HG03280 (cell line): ENCODE measurements around the gene PXDC1.
"Not testable (repeated sequence)": the region's sequence is repeated elsewhere in the genome, so short reads cannot be mapped to it uniquely, and the experiment has no call there.

Source experiments
- ATAC-seq: cut with Tn5 transposase; IDR thresholded peaks from one replicate; pipeline ENCODE4 v1.9.1; 2021; ENCODE audit warnings: mild to moderate bottlenecking, moderate library complexity; ENCODE audit not compliant: unreplicated experiment

The PXDC1 gene

GRCh38 chr6:3784423-3784822 is 32.9 kb upstream of the PXDC1 start:
- no peak for ATAC-seq

- ATAC-seq, result no peak
Observed at GRCh38 chr6:3782876-3783832, 31.6 kb upstream of the PXDC1 start.

GRCh38 chr6:3781504-3781903 is 30.0 kb upstream of the PXDC1 start:
- no peak for ATAC-seq

GRCh38 chr6:3779574-3779849 is 28.0 kb upstream of the PXDC1 start:
- ATAC-seq, result no peak

GRCh38 chr6:3778701-3779573 is 27.4 kb upstream of the PXDC1 start:
- no peak for ATAC-seq

- no peak for ATAC-seq
Observed at GRCh38 chr6:3777730-3778461, 26.4 kb upstream of the PXDC1 start.

- no peak for ATAC-seq
Observed at GRCh38 chr6:3776881-3777507, 25.5 kb upstream of the PXDC1 start.

- ATAC-seq, result no peak
Observed at GRCh38 chr6:3775847-3776246, 24.3 kb upstream of the PXDC1 start.

GRCh38 chr6:3775386-3775785 is 23.9 kb upstream of the PXDC1 start:
- ATAC-seq, result no peak

- ATAC-seq, result no peak
Observed at GRCh38 chr6:3773678-3774298, 22.3 kb upstream of the PXDC1 start.

- ATAC-seq, result not testable (repeated sequence)
Observed at GRCh38 chr6:3772127-3772999, 20.9 kb upstream of the PXDC1 start.

- no peak for ATAC-seq
Observed at GRCh38 chr6:3771407-3772011, 20.0 kb upstream of the PXDC1 start.

GRCh38 chr6:3770023-3770720 is 18.7 kb upstream of the PXDC1 start:
- no peak for ATAC-seq

- ATAC-seq, result no peak
Observed at GRCh38 chr6:3769610-3770009, 18.1 kb upstream of the PXDC1 start.

- ATAC-seq, result no peak
Observed at GRCh38 chr6:3768502-3768901, 17.0 kb upstream of the PXDC1 start.

- ATAC-seq, result not testable (repeated sequence)
Observed at GRCh38 chr6:3767483-3767882, 16.0 kb upstream of the PXDC1 start.

- ATAC-seq, result no peak
Observed at GRCh38 chr6:3766214-3766613, 14.7 kb upstream of the PXDC1 start.

GRCh38 chr6:3765415-3765814 is 13.9 kb upstream of the PXDC1 start:
- ATAC-seq, result no peak
